Neural progenitor cell (in vitro differentiated cells): Measurements from ENCODE around the gene PRRX2.

Source experiments
- CTCF ChIP-seq: fragments of 200-600 bp; sonication (generic); IDR thresholded peaks from 2 replicates; pipeline ENCODE4 v1.5.1; 2017; ENCODE audit warnings: antibody characterized with exemption, mild to moderate bottlenecking
- EZH2 ChIP-seq: fragments of 200-600 bp; sonication (generic); IDR thresholded peaks from 2 replicates; pipeline ENCODE4 v1.6.1; 2017; ENCODE audit warnings: antibody characterized with exemption, mild to moderate bottlenecking, moderate library complexity

- TF ChIP-seq CTCF, result no peak
- no peak for TF ChIP-seq EZH2
These were observed 53.2 kb downstream of the PRRX2 start for GRCh38 chr9:129718647-129719046.
